Measurements from ENCODE around the gene EXOC2.

The EXOC2 gene

DNA sequence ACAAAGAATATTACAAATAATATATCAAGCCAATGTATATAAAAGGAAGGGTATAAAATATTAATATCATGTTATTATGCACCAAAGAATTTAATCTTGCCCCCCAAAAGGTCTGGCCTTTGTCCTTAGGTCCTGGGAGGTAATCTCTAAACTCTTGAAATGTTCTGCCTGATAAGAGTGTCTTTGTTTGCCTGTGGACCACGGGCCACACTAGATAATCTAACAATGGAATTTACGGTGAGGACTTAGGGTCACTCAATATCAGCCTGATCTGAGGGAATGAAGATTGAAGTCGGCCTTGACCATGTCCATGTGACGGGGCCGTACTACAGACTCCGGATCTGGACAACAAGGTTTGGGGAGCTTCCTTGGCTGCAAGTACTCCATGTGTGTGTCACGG, 79.0 kb downstream of the EXOC2 start:
- no peak for ATAC-seq
- no peak for TF ChIP-seq RARB (CRISPR knock-in tag; IDR thresholded peaks at IDR 0.05)

DNA sequence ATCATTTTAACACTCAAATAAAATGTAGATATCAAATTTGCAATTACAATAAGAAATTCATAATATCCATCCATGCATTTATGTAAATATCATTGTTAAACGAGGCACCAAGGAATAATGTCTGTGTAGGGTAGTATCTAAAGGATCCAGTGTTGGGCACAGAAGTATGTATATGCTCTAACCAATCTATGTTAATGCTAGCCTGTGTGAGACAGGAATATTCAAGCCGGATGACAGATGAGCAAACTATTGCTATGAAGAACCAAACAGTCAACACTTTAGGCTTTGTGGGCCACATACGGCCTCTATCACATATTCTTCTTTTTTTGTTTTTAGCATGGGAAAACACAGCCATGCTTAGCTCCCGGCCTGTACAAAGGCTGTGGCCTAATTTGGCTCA, 81.0 kb downstream of the EXOC2 start:
- ATAC-seq: no peak
- no peak for TF ChIP-seq SNAI2 (CRISPR knock-in tag; IDR thresholded peaks at IDR 0.05)
- TF ChIP-seq BACH2 (CRISPR knock-in tag; IDR thresholded peaks at IDR 0.05; ENCODE audit: borderline replicate concordance): no peak
- no peak for TF ChIP-seq ZNF565 (CRISPR knock-in tag; conservative IDR thresholded peaks at IDR 0.05; ENCODE audit: low read depth)
- TF ChIP-seq ZFP3 (CRISPR knock-in tag; IDR thresholded peaks at IDR 0.05): no peak
- TF ChIP-seq ZC3H10 (CRISPR knock-in tag; IDR thresholded peaks at IDR 0.05): no peak
- TF ChIP-seq, protein P1, sequence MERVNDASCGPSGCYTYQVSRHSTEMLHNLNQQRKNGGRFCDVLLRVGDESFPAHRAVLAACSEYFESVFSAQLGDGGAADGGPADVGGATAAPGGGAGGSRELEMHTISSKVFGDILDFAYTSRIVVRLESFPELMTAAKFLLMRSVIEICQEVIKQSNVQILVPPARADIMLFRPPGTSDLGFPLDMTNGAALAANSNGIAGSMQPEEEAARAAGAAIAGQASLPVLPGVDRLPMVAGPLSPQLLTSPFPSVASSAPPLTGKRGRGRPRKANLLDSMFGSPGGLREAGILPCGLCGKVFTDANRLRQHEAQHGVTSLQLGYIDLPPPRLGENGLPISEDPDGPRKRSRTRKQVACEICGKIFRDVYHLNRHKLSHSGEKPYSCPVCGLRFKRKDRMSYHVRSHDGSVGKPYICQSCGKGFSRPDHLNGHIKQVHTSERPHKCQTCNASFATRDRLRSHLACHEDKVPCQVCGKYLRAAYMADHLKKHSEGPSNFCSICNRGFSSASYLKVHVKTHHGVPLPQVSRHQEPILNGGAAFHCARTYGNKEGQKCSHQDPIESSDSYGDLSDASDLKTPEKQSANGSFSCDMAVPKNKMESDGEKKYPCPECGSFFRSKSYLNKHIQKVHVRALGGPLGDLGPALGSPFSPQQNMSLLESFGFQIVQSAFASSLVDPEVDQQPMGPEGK (CRISPR knock-in tag; IDR thresholded peaks at IDR 0.05; ENCODE audit: borderline replicate concordance): no peak
- TF ChIP-seq, protein P2, sequence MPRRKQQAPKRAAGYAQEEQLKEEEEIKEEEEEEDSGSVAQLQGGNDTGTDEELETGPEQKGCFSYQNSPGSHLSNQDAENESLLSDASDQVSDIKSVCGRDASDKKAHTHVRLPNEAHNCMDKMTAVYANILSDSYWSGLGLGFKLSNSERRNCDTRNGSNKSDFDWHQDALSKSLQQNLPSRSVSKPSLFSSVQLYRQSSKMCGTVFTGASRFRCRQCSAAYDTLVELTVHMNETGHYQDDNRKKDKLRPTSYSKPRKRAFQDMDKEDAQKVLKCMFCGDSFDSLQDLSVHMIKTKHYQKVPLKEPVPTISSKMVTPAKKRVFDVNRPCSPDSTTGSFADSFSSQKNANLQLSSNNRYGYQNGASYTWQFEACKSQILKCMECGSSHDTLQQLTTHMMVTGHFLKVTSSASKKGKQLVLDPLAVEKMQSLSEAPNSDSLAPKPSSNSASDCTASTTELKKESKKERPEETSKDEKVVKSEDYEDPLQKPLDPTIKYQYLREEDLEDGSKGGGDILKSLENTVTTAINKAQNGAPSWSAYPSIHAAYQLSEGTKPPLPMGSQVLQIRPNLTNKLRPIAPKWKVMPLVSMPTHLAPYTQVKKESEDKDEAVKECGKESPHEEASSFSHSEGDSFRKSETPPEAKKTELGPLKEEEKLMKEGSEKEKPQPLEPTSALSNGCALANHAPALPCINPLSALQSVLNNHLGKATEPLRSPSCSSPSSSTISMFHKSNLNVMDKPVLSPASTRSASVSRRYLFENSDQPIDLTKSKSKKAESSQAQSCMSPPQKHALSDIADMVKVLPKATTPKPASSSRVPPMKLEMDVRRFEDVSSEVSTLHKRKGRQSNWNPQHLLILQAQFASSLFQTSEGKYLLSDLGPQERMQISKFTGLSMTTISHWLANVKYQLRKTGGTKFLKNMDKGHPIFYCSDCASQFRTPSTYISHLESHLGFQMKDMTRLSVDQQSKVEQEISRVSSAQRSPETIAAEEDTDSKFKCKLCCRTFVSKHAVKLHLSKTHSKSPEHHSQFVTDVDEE (CRISPR knock-in tag; IDR thresholded peaks at IDR 0.05): no peak
- no peak for TF ChIP-seq TOX (CRISPR knock-in tag; IDR thresholded peaks at IDR 0.05; ENCODE audit: borderline replicate concordance)
- TF ChIP-seq ZFP30 (CRISPR knock-in tag; IDR thresholded peaks at IDR 0.05): no peak
- no peak for TF ChIP-seq ZNF70 (CRISPR knock-in tag; IDR thresholded peaks at IDR 0.05)
- TF ChIP-seq, protein P3, sequence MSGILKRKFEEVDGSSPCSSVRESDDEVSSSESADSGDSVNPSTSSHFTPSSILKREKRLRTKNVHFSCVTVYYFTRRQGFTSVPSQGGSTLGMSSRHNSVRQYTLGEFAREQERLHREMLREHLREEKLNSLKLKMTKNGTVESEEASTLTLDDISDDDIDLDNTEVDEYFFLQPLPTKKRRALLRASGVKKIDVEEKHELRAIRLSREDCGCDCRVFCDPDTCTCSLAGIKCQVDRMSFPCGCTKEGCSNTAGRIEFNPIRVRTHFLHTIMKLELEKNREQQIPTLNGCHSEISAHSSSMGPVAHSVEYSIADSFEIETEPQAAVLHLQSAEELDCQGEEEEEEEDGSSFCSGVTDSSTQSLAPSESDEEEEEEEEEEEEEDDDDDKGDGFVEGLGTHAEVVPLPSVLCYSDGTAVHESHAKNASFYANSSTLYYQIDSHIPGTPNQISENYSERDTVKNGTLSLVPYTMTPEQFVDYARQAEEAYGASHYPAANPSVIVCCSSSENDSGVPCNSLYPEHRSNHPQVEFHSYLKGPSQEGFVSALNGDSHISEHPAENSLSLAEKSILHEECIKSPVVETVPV (CRISPR knock-in tag; IDR thresholded peaks at IDR 0.05): no peak
- no peak for TF ChIP-seq PPARA (CRISPR knock-in tag; IDR thresholded peaks at IDR 0.05; ENCODE audit: borderline replicate concordance)
- no peak for TF ChIP-seq TCF4 (CRISPR knock-in tag; IDR thresholded peaks at IDR 0.05; ENCODE audit: borderline replicate concordance)
- TF ChIP-seq ISL1 (CRISPR knock-in tag; IDR thresholded peaks at IDR 0.05): no peak
- TF ChIP-seq OSR1 (CRISPR knock-in tag; IDR thresholded peaks at IDR 0.05): no peak
- TF ChIP-seq ZNF8 (CRISPR knock-in tag; IDR thresholded peaks at IDR 0.05): no peak
- no peak for TF ChIP-seq GLIS3 (CRISPR knock-in tag; IDR thresholded peaks at IDR 0.05)
- TF ChIP-seq, protein P4, sequence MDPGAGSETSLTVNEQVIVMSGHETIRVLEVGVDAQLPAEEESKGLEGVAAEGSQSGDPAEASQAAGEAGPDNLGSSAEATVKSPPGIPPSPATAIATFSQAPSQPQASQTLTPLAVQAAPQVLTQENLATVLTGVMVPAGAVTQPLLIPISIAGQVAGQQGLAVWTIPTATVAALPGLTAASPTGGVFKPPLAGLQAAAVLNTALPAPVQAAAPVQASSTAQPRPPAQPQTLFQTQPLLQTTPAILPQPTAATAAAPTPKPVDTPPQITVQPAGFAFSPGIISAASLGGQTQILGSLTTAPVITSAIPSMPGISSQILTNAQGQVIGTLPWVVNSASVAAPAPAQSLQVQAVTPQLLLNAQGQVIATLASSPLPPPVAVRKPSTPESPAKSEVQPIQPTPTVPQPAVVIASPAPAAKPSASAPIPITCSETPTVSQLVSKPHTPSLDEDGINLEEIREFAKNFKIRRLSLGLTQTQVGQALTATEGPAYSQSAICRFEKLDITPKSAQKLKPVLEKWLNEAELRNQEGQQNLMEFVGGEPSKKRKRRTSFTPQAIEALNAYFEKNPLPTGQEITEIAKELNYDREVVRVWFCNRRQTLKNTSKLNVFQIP (CRISPR knock-in tag; IDR thresholded peaks at IDR 0.05; ENCODE audit: borderline replicate concordance, low read depth): no peak
- TF ChIP-seq RARB (CRISPR knock-in tag; IDR thresholded peaks at IDR 0.05): no peak
- TF ChIP-seq, protein P5, sequence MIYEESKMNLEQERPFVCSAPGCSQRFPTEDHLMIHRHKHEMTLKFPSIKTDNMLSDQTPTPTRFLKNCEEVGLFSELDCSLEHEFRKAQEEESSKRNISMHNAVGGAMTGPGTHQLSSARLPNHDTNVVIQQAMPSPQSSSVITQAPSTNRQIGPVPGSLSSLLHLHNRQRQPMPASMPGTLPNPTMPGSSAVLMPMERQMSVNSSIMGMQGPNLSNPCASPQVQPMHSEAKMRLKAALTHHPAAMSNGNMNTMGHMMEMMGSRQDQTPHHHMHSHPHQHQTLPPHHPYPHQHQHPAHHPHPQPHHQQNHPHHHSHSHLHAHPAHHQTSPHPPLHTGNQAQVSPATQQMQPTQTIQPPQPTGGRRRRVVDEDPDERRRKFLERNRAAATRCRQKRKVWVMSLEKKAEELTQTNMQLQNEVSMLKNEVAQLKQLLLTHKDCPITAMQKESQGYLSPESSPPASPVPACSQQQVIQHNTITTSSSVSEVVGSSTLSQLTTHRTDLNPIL (CRISPR knock-in tag; IDR thresholded peaks at IDR 0.05; ENCODE audit: low read depth): no peak

DNA sequence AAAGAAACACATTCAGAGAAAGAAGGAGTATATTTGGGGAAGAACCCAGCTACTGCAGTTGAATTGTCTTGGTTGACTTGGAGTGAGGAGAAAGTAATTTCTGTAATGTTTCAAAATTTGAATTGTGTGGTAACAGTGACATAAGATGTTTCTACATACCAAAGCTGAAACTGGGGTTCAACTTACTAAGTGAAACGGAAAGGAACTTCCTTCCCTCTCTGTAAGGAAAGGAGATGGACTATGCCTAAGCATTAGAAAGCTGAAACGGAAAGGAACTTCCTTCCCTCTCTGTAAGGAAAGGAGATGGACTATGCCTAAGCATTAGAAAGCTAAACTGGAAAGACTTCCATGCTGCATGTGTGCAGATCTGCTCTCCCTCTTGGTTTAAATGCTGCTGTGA, 82.1 kb downstream of the EXOC2 start:
- ATAC-seq: no peak
- TF ChIP-seq ARNTL (CRISPR knock-in tag; IDR thresholded peaks at IDR 0.05; ENCODE audit: borderline replicate concordance, low read depth): no peak
- no peak for TF ChIP-seq TOX (CRISPR knock-in tag; IDR thresholded peaks at IDR 0.05; ENCODE audit: borderline replicate concordance)
- no peak for TF ChIP-seq ZFP3 (CRISPR knock-in tag; IDR thresholded peaks at IDR 0.05)
- no peak for TF ChIP-seq ZC3H10 (CRISPR knock-in tag; IDR thresholded peaks at IDR 0.05)
- TF ChIP-seq, protein P1 (CRISPR knock-in tag; IDR thresholded peaks at IDR 0.05; ENCODE audit: borderline replicate concordance): no peak
- no peak for TF ChIP-seq OSR1 (CRISPR knock-in tag; IDR thresholded peaks at IDR 0.05)
- no peak for TF ChIP-seq PPARA (CRISPR knock-in tag; IDR thresholded peaks at IDR 0.05; ENCODE audit: borderline replicate concordance)
- no peak for TF ChIP-seq ISL1 (CRISPR knock-in tag; IDR thresholded peaks at IDR 0.05)

Measured in SK-N-SH treated with all-trans-retinoic acid at 6 μM for 48 hours (cell line).